HL-60/S4 treated with phorbol 12-myristate 13-acetate at 8.2 ng/mL for 4 days and 3 days (cell line): ENCODE data around the gene TMEM135.
"Not testable (repeated sequence)": the region's sequence is repeated elsewhere in the genome, so short reads cannot be mapped to it uniquely, and the experiment has no call there.

Source experiments
- in situ Hi-C: fragments of 300-500 bp; cut with MboI; formaldehyde crosslinking; loops from 2 replicates; pipeline ENCODE4 v1.15.0; 2022; ENCODE audit warnings: low sequenced_read_pairs

The TMEM135 gene

DNA sequence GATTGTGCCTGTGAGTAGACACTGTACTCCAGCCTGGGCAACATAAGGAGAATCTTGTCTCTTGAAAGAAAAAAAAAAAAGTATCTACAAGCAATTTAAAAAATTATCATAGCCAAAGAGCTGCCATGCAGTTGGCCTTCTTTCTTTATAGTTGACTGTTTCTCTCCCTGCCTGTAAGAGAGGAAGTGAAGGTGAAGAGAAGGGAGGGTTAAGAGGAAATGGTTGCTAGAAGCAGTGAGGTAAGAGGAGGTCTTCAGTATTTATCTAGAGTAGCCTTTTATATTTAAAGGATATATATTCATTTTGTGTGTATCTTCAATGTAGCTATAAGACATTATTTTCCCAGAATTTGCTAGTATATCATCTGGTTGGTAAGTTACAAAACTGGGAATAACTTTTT is 217.9 kb downstream of the TMEM135 start:
- in situ Hi-C loops, result no loop called here

DNA sequence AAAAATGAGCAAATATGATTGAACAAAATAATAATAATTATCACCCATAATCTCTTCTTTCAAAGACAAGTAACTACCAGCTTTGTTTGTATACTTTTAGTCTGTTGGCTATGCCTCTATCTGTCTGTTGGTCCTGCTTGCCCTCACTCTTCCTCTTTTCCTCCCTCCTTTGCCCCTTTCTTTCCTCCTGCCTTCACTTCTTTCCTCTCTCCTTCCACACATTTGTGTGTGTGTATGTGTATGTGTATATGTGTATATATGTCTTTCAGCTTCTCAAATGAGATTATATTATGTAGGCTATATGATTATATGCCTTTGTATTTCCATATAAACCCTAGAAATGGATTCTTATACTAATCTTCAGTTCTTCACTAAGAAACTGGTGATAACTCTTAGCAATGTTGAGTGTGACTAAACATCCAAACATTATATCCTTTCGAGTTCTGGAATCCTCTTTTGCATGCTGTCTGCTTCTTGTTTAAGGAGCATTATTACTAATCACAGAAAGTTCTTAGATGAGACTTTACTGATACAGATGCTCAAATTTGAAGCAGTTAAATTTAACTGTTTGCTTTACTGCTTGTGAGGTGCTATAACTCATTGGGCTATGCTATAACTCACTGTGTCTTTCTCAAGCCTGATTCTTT is 219.1 kb downstream of the TMEM135 start:
- in situ Hi-C loops, result no loop called here

DNA sequence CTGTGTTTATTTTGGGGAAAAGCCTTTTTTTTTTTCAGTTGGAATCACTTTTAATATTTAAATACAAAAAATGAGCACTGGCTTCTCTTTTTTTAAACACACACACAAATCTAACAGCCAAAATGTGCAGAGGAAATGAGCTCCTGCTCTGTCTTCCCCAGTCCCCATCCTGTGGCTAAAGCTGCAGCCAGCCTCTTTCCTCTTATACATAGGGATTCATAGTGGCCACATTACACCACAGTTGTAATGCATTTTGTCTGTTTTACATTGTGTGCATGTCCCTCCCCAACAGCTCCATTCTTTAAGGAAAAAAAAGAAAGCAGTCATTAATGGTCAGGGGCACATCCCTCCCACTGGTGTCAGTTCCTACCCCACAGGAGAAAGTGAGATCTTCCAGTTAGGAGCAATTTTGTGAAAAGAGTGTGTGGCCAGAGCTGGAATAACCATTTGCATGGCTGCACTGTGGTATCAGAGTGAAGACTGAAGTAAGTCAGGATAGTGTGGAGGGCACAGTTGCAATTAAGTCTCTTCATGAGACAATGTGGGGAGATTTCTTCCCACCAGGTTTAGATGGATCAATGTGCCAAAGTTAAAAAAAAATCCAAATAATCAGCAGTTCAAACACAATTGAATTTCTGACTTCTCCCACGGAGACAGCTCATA is 220.6 kb downstream of the TMEM135 start:
- in situ Hi-C loops, result no loop called here

DNA sequence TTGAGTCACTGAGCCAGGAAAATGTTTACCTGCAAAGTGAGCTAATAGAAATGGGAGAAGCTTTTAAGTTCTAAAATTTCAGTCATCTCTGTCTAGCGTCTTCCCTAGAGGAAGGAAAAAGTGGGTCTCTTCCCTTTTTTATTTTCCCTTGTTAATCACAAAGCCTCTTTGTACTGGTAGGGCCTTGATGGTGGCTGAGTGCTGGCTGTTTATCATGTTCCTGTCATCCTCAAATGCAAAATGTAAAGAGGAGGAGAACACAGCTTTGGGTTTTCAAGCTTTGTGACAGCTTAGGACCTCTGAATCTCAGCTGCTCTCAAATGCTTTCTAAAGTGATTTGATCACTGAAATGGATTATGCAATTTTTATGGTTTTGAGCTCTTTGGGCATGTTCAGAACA is 222.0 kb downstream of the TMEM135 start:
- in situ Hi-C loops, result no loop called here

DNA sequence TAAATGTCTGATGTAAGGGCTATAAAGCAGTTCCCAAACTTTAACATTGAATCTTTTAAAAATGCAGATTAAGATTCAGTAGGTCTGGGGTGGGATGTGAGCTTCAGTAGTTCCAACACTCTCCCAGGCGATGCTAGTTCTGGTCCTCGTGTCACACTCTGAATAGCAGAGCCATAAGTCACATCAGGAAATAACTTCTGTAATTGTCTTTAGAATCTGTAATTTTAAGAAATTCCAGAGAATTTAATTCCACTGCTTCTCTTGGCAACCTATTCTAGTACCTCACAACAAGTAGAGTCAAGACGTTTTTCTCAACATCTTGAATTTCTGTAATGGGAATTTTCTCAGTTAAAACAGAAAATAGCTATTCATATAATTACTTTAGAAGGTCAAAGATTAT is 223.1 kb downstream of the TMEM135 start:
- in situ Hi-C loops, result no loop called here

DNA sequence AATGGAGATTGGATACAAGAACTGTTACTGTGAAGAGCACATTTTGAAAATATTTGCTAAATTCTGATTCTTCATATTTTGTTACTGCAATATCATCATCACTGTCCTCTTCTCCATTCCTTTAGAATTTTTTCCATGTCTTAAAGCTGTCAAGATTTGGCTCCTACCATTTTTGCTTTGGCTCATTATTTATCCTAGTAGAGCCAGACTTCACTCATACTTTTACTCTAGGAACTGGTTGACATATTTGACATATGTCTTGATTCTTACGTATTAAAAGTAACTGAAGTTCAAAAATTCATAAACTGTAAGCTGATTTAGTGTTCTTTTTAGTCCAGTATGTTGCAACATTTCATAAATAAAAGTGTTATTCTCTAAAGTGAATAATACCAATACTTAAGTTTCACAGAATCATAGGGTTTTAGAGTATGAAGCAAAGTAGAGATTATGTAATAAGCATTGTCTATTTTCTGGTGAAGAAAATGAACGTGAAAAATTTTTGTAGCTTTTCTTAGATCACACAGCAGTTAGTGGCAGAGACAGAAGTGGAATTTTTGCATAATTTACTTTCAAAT is 225.6 kb downstream of the TMEM135 start:
- in situ Hi-C loops, result no loop called here

DNA sequence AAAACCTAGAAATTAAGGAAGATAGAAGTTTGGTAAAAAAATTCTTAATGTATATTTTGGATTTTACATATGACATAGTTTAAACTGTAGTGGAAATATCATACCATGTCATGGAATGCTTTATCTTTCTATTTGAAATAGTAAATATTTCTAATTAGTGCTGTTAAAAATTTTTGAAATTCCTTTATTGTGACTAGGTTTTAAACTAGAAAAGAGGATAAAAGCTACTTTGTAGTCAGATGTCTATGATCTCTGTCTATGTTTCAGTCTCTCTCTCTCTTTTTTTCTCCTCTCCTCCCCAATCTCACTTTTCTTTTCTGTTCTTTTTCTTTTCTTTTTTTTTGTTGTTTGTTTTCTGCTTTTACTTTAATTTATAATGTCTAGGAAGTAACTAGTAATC is 226.2 kb downstream of the TMEM135 start:
- in situ Hi-C loops, result no loop called here

DNA sequence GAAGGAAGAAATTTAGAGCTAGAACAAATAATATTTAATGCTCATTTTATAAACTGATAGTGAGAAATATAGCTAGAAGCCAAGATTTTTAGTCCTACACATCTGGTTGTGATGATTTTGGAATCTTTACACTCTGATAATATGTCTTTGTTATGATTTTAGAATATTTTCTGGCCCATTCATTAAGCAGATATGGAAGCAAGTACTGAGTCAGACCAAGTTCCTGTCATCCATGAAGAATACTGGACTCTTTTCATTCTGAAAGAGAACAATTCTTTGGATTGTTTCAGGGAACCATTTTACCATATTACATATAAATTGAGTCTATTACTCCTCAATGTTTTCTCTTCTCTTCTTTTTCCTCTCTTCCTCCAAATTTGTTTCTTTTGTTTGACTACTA is 227.4 kb downstream of the TMEM135 start:
- in situ Hi-C loops, result no loop called here

DNA sequence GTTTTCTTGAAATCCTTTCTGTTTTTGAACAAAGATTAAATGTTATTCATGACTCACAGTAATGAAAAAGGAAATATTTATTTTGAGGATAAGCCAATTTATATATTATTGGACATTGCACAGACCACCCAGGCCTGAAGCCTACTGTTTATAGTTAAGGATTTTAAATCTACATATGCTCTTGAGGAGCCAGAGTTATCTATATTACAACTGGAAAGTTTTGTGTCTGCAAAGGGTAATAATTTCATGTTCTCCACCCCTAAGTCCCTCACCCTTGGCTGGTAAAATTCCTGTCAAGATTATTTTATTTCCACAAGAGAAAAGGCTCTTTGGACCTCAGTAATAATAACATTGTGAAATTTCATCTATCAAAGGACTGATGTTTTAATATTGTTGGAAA is 228.2 kb downstream of the TMEM135 start:
- in situ Hi-C loops, result no loop called here

DNA sequence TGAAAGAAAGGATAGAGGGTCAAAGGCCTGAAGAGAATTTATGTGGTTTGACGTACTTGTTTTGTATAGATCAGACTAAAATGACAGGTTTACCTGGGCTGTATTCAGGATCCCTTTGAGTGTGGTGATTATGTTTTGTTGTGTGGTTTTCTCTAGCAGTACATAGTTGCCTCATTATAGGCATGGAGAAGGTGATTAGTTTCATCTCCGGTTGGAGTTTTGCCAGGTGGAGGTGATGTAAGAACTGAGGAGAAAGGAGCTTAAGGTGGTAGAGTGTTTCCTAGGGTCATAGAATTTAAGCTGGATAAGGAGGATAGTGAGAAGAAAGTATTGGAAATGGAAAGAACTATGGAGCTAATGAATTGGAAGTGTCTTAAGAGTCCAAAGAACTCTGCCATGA is 229.0 kb downstream of the TMEM135 start:
- in situ Hi-C loops, result no loop called here

DNA sequence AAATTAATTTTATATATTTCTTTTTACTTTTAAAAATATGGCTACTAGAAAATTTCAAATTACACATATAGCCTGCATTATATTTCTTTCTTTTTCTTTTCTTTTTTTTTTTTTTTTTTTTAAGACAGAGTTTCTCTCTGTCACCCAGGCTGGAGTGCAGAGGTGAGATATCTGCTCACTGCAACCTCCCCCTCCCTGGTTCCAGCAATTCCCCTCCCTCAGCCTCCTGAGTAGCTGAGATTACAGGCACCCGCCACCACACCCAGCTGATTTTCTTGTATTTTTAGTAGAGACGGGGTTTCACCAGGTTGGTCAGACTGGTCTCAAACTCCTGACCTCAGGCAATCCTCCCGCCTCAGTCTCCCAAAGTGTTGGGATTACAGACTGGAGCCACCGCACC is 234.2 kb downstream of the TMEM135 start:
- in situ Hi-C loops, result not testable (repeated sequence)

DNA sequence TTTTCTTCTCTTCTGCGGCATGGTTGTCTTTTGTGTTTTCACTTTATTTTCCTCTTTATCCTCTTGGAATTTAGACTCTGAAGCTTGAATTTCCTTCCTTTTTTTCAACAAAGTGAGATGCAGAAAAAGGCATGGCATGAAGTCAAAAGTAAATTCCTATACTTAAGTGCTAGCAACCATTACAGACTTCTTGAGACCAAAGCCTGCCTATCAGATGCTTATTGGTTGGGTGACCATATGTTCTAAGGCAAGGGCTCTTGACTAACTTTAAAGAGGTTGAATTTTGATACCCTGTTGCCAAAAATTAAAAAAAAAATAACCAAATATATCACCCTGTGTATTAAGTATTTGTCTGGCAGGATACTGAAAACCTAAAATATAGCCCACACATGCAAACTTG is 237.4 kb downstream of the TMEM135 start:
- in situ Hi-C loops, result loop anchor here (25.0 kb wide), 1 partner anchor 338 kb away; no protein-coding TSS in a partner anchor

DNA sequence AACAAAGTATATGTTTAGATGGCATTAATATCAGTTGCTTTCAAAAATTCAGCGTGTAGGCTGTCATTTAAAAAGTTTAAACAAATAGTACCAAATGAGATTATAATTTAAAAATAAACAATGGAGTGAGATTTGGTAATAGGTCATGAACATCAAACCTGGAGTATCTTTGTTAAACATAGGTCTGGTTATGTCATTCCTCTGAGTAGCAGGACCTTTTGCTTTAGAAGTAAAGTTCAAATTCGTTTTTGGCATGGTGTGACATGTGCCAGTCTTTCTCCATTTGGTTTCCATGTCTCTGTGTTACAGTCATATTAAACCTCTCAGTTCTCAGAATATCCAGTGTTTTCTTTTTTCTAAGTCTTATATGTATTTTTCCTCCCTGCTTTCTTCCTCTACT is 242.4 kb downstream of the TMEM135 start:
- in situ Hi-C loops, result loop anchor here (25.0 kb wide), 1 partner anchor 343 kb away; no protein-coding TSS in a partner anchor

DNA sequence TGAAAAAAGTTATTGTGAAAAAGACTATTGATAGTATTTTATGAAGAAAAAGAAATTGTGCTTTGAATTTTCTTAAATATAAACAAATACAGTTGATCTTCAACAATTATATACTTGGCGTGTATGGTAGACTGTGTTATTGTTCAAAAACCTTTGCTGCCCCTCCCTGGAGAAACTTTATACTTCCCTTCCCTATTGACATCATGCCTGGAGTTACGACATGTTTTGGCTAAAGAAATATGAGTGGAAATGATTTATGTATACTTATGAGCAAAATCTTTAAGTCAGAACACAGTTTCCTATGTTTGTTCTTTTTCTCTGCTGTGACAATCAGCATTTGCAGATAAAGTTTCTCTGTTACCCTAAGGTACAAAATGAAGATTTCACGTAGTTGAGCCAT is 243.8 kb downstream of the TMEM135 start:
- in situ Hi-C loops, result loop anchor here (25.0 kb wide), 1 partner anchor 344 kb away; no protein-coding TSS in a partner anchor

DNA sequence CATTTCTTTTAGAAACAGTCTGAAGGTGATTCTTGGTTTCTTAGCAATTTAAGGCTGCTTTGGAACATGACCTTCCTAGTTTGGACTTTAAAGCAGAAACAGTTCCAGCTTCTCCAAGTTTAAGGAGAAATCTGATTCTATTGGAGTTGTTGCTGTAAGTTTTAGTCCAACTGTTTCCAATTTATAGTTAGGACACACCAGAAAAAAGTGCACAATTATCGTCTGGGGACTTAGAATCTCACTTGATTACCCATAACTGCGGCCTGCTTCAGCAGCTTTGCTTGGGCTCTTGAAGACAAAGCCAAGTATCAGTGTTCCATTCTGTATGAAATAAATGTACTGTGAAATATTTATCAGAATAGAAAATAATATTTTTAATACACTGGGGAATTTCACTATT is 246.6 kb downstream of the TMEM135 start:
- in situ Hi-C loops, result loop anchor here (25.0 kb wide), 1 partner anchor 347 kb away; no protein-coding TSS in a partner anchor

DNA sequence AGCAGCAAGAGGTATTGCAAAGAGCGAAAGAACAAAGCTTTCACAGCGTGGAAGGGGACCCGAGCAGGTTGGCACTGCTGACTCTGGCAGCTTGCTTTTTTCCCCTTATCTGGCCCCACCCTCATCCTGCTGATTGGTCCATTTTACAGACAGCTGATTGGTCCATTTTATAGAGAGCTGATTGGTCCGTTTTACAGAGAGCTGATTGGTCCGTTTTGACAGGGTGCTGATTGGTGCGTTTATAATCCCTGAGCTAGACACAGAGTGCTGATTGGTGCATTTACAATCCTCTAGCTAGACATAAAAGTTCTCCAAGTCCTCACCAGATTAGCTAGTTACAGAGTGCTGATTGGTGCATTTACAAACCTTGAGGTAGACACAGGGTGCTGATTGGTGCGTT is 247.9 kb downstream of the TMEM135 start:
- in situ Hi-C loops, result loop anchor here (25.0 kb wide), 1 partner anchor 348 kb away; no protein-coding TSS in a partner anchor

DNA sequence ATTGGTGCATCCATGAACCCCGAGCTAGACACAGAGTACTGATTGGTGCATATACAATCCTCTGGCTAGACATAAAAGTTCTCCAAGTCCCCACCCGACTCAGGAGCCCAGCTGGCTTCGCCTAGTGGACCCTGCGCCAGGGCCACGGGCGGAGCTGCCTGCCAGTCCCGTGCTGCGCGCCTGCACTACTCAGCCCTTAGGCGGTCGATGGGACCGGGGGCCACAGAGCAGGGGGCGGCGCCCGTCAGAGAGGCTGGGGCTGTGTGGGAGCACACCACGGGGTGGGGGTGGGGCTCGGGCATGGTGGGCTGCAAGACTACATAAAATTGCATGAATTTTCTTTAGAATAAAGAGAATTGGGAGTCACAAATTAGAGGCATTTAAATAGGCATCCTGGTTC is 248.6 kb downstream of the TMEM135 start:
- in situ Hi-C loops, result loop anchor here (25.0 kb wide), 1 partner anchor 349 kb away; no protein-coding TSS in a partner anchor

DNA sequence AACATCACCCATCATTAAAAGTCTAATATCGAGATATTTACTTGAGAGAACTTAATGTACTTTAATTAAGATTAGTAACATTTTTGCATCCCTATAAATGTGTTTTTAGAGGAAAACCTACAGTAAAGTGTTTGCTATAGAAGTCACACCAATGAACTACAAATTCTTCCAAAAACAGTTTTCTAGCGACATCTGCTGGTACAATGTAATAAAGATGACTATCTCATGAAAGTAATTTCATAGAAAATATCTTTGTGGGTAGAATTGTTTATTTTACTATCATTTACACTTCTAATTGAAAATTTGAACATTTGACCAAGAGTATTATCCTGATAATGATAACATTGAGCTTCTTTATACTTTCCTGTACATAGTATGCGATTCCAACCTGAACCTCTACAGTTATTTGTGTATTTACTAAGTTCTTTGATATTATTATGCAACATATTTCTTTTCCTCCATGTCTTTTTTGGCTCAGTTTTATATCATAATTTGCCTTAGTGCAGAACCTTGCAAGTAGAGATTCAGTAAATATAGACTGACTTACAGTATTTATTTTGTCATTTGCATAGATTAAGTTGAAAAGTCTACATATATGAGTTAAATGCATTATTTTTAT is 252.7 kb downstream of the TMEM135 start:
- in situ Hi-C loops, result loop anchor here (25.0 kb wide), 1 partner anchor 353 kb away; no protein-coding TSS in a partner anchor

DNA sequence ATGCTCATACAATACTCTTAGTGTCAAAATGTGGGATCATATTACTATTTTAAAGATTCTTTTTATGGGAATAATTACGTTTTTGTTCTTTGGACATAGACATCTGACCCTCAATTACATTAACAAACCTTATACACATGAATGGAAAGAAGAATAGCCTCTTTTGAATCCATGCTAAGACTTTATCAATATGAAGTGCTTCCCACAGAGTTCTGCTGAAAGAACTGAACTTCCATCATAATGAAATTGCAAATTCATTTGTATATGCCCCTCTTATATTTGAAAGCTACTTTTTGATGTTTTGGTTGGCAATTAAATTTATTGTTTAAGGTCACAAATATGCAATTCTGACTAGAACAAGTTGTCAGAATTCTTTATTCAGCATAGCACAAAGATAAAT is 254.9 kb downstream of the TMEM135 start:
- in situ Hi-C loops, result loop anchor here (25.0 kb wide), 1 partner anchor 355 kb away; no protein-coding TSS in a partner anchor

DNA sequence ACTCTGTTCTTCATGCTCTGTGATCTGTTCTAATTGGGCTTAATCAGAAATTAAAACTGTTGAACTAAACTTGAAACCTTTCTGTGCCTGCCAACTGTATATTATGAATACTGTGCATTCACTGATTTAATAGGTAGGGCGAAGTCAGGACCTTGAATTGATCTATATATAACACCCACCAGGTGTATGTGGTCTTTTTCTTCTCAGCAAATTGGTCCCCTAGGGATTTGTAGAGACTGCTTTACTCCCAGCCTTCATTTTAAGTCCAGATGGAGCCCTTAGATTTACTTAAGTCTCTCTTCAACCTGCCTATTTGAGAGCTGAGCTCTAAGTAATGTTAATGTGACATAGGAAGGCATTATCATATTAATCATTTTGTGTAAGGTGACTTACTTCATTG is 257.5 kb downstream of the TMEM135 start:
- in situ Hi-C loops, result loop anchor here (25.0 kb wide), 1 partner anchor 358 kb away; no protein-coding TSS in a partner anchor

DNA sequence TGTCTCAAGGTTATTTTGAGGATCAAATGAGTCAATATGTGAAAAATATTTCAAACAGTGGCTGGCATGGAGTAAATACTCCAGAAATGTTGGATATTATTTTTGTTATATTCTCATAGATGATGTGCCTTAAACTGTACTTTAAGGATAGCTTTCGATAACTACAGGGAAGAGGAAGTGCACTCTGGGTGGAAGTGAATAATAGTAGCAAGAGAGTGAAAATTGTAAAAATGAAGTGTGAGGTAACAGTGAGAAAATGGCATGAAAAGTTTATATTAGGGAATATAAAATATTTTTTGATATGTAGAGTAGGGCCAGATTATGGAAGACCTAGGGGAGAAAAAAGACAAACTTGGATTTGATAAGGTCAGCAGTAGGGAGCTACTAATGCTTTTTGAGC is 258.9 kb downstream of the TMEM135 start:
- in situ Hi-C loops, result loop anchor here (25.0 kb wide), 1 partner anchor 359 kb away; no protein-coding TSS in a partner anchor
